Ascending aorta (tissue), 2 donors: ENCODE data around the gene RECQL5. TPM values are rescaled to one million over a fixed set of nuclear protein-coding genes. Genes with fewer than 3 reads are reported as not detected.
A peak's percentile ranks its signal among the peaks of the same experiment; 100 is the strongest.

ENCODE experiments used
- DNase-seq, 2 donors: peaks; one replicate each; pipeline ENCODE4 v3.0.0-alpha.2; 2019; ENCODE audit warnings: low spot score in 2 of 2
- H3K27ac ChIP-seq, 2 donors: fragments of 200-600 bp; sonication (generic); one replicate each; pipeline ENCODE4 v1.5.1; 2016 to 2017; ENCODE audit warnings: mild to moderate bottlenecking in 1 of 2
- H3K27me3 ChIP-seq: fragments of 200-600 bp; sonication (generic); one replicate; pipeline ENCODE4 v1.5.1; 2017
- H3K36me3 ChIP-seq, 2 donors: fragments of 200-600 bp; sonication (generic); one replicate each; pipeline ENCODE4 v1.5.1; 2016
- H3K4me1 ChIP-seq, 2 donors: fragments of 200-600 bp; sonication (generic); one replicate each; pipeline ENCODE4 v1.5.1; 2016 to 2017; ENCODE audit warnings: mild to moderate bottlenecking in 1 of 2
- H3K4me3 ChIP-seq, 2 donors: fragments of 200-600 bp; sonication (generic); one replicate each; pipeline ENCODE4 v1.5.1; 2016 to 2017; ENCODE audit warnings: mild to moderate bottlenecking in 1 of 2
- H3K9me3 ChIP-seq, 2 donors: fragments of 200-600 bp; sonication (generic); one replicate each; pipeline ENCODE4 v1.5.1; 2016
- CTCF ChIP-seq, 3 experiments: fragments of 200-600 bp in 2 of 3; fragments of 450-650 bp in 1 of 3; sonication (generic) in 2 of 3; IDR thresholded peaks; one replicate each; pipeline ENCODE4 v1.5.1; 2016 to 2019; ENCODE audit warnings: antibody characterized with exemption in 3 of 3, mild to moderate bottlenecking in 1 of 3, moderate library complexity in 1 of 3
- intact Hi-C: fragments of 100-400 bp; cut with DNase I; formaldehyde crosslinking; loops from one replicate; pipeline ENCODE4 v1.15.1; 2023
- total RNA-seq: library from RNA; depleted of rRNA; stranded (reverse); fragments of >200 nt; gene quantifications from one replicate; pipeline ENCODE4 v1.1.0, GENCODE V29; 2016

RECQL5 gene
- total RNA-seq, 1 donor from 2014 or later: 7.6 TPM

GRCh38 chr17:75691801-75692626, 25.1 kb upstream of the RECQL5 start:
- intact Hi-C loops: no loop called here
- Histone ChIP-seq H3K4me3 (no peak overlapping the region), H3K36me3 (peaks cover 35 to 50% of the 10 kb centered on the region in 2 donors), H3K27ac (no peak overlapping the region), H3K9me3 (no peaks in the 10 kb centered on the region), H3K27me3 (no peaks in the 10 kb centered on the region), H3K4me1 (peaks cover 0 to 2% of the 10 kb centered on the region in 2 donors)
- no peak for DNase-seq
- TF ChIP-seq CTCF (IDR thresholded peaks at IDR 0.05): no peak

GRCh38 chr17:75691371-75691791, 24.4 kb upstream of the RECQL5 start:
- H3K4me1 ChIP-seq: peaks cover 0 to 2% of the 10 kb centered on the region in 2 donors
- DNase-seq: no peak
- intact Hi-C loops: no loop called here
- H3K4me3 ChIP-seq: no peak overlapping the region
- no peak for TF ChIP-seq CTCF (IDR thresholded peaks at IDR 0.05)
- H3K36me3 ChIP-seq: peaks cover 32 to 47% of the 10 kb centered on the region in 2 donors
- H3K27ac ChIP-seq: no peak overlapping the region
- no peaks in the 10 kb centered on the region for H3K9me3 ChIP-seq
- no peaks in the 10 kb centered on the region for H3K27me3 ChIP-seq

GRCh38 chr17:75689441-75689873, 22.5 kb upstream of the RECQL5 start:
- H3K27ac ChIP-seq: no peak overlapping the region
- no peaks in the 10 kb centered on the region for H3K27me3 ChIP-seq
- no peaks in the 10 kb centered on the region for H3K9me3 ChIP-seq
- no peak for DNase-seq
- intact Hi-C loops: no loop called here
- H3K4me1 ChIP-seq: peaks cover 0 to 2% of the 10 kb centered on the region in 2 donors
- H3K4me3 ChIP-seq: no peak overlapping the region
- peaks cover 17 to 28% of the 10 kb centered on the region in 2 donors for H3K36me3 ChIP-seq
- TF ChIP-seq CTCF (IDR thresholded peaks at IDR 0.05): no peak

GRCh38 chr17:75688209-75688825, 21.4 kb upstream of the RECQL5 start:
- TF ChIP-seq CTCF (IDR thresholded peaks at IDR 0.05): no peak
- intact Hi-C loops: no loop called here
- Histone ChIP-seq H3K36me3 (peaks cover 12 to 16% of the 10 kb centered on the region in 2 donors), H3K27me3 (no peaks in the 10 kb centered on the region), H3K9me3 (no peaks in the 10 kb centered on the region), H3K4me3 (no peak overlapping the region), H3K27ac (peak overlapping the region; percentile 7 to 16), H3K4me1 (peaks cover 0 to 2% of the 10 kb centered on the region in 2 donors)
- no peak for DNase-seq

GRCh38 chr17:75685499-75685898, 18.5 kb upstream of the RECQL5 start:
- Histone ChIP-seq H3K4me1 (no peaks in the 10 kb centered on the region), H3K36me3 (peaks cover 0 to 7% of the 10 kb centered on the region in 2 donors), H3K4me3 (no peak overlapping the region), H3K27ac (peak overlapping the region in 1 of 2 donors; percentile 17), H3K27me3 (no peaks in the 10 kb centered on the region), H3K9me3 (no peaks in the 10 kb centered on the region)
- TF ChIP-seq CTCF (IDR thresholded peaks at IDR 0.05): no peak
- intact Hi-C loops: no loop called here
- no peak for DNase-seq
